ENCODE results near the gene FRG2C.
"Not testable (repeated sequence)": the region's sequence is repeated elsewhere in the genome, so short reads cannot be mapped to it uniquely, and the experiment has no call there.

FRG2C gene

DNA sequence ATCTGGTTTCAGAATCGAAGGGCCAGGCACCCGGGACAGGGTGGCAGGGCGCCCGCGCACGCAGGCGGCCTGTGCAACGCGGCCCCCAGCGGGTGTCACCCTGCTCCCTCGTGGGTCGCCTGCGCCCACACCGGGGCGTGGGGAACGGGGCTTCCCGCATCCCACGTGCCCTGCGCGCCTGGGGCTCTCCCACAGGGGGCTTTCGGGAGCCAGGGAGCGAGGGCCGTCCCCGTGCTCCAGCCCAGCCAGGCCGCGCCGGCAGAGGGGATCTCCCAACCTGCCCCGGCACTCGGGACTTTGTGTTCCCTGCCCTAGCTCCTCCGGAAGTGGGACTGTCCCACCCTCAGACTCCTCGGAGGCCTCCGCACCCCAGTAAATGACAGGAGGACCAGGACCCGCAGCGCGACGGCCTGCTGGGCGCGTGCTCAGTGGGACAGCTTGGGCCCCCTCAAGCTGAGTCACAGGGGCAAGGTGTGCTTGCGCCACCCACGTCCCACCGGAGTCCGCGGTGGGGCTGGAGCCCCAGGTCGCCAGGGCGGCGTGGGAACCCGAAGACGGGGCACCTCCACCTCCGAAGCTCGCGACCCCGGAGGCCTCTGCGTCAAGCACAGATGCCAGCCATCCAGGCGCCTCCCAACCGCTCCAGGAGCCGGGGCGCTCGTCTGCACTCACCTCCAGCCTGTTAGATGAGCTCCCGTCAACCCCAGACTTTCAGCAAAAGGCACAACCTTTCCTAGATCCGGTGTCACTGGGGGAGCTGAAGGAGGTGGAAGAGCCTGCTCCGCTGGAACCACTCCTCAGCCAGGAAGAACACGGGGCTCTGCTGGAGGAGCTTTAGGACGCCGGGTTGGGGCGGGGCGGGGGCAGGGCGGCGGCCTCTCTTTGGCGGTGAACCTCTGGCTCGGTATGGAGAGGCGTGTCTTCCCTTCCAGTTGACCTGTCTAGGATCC, 5.5 kb downstream of the FRG2C start:
- DNase-seq = not testable (repeated sequence)

DNA sequence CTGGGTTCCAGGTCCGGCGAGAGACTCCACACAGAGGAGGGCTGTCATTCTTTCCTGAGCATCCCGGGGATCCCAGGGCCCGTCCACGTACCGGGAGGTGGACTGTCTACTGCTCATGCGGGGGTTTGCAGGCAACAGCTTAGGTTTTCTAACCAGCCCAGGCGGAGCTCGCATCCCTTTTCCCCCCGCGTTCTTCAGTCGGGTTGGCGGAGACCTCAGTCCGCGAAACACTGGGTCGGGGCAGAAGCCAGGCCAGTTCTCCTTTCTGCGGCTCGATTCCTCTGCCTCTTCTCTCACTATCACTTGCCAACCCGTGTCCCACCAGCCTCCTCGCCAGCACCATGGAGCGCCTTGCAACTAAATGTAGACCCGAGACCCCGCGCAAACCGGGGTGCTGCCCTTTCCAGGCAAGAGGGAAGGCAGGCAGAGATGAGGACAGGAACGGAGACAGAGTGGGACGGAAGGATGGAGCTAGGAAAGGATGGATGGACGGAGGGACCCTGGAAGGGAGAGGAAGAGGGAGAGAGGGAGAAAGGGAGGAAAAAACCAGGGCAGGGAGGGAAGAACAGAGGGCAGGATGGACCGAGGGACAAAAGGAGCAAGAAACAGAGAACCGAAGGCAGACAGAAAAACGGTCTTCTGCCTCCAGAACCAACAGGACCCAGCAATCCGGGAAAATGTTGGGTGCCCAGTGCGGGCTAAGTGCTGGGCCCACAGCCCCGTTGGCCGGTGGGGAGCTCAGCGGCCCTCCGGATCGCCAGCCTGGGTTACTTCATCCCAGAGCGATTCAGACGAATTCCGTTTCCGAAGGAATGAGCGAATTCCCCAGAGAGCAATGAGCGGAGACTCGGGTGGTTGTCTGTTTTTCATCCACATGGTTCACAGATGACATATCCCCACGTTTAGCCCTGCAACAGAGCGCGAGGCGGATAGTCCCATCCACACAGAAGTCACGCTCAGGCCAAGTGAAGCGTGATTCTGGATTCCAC, 6.5 kb downstream of the FRG2C start:
- DNase-seq = not testable (repeated sequence)

DNA sequence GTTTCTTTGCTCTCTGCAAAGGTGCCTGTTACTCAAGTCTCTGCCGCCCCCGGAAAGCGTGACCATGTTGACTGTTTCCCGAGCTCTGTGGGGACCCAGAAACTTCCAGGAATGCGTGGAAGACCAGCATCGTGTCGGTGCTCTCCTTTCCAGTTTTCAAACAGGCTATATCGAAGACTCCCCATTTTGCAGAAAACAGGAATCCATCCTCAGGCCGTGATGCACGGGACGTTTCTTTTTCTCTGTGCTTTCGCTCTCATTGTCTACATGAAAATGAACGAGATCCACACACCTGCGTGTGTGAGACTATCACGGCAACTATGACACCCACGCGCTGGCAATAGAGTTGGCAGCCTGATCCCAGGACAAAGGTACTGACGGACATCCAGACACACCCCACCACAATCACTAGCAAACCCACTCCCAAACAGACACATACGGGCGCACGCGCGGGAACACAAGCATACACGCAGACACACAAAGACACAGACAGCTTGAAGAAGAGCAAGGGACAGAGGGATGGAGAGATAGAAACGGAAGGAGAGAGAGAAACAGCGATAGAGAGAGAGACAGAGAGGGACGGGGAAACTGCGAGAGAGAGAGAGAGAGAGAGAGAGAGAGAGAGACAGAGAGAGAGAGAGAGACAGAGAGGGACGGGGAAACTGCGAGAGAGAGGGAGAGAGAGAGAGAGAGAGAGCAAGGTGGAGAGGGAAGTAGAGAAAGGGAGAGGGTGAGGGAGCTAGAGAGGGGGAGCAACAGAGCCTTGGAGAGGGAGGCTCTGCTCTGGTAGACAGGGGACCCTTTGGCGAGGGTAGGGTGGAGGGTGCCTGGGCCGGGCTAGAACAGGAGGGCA, 7.4 kb downstream of the FRG2C start:
- not testable (repeated sequence) for DNase-seq

DNA sequence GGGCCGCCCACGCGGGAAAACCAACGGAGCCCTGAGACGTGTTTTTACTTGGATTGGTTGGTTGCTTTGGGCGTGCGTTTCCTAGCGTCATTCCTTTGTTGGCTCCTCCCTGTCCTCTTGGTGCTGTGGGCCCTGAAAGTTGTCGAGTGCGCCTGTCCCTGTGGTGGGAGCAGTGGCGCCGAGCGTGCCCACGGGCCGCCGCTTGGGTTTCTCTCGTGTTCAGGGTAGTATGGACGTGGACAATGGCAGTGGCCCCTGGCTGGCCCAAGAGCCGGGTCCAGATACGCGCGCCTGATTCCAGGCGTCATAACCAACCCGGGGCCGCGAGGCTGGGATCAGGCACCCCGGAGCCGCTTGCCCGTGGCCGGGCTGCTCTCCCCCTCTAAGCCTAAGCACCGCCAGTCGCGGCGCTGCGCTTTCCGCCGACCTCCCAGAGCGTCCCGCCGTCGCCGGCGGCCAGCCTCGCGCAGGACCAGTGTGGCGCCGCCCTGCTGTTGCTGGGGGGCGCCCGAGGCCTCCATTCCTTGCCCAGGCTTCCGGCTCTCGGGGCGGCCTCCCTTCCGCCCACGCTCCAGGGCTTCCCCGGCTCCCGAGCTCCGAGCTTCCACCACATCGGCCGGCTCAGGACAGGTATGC, 8.1 kb downstream of the FRG2C start:
- DNase-seq = not testable (repeated sequence)

DNA sequence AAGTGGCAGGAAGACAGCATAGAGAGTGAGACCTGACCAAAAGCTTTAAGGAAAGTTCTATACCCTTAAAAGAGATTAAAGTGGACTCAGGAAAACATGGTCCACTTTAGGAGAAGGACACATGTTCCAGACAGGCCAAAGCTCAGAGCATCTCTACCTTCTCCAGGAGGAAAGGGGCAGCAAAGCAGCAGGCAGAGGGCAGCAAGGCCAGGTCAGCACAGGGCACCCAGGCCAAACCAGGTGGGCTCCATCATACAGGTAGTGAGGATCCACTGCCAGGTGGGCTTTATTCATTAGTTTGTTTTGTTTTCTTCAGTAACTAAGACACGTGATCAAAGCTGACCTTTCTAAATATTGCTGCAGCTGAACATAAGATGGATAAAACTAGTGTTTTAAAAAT, 19.8 kb downstream of the FRG2C start:
- not testable (repeated sequence) for DNase-seq

DNA sequence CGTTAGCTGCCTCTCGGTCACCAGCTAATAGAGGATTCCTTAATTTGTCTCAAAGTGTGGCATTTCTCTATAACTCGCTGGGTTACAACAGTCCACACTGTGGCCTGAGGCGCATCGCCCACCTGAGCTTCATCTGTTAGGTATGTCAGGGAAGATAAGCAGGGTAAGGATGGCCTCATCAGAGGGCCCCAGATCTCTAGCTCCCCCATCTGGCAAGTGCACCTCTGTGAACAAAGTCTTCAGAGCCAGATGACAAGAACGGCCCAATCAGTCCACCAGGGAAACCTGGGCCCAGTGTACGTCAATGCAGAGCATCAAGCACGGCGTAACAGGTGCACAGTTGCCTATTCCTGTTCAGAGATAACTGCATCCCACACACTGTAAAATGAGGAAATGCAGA, 23.2 kb downstream of the FRG2C start:
- no peak for DNase-seq

DNA sequence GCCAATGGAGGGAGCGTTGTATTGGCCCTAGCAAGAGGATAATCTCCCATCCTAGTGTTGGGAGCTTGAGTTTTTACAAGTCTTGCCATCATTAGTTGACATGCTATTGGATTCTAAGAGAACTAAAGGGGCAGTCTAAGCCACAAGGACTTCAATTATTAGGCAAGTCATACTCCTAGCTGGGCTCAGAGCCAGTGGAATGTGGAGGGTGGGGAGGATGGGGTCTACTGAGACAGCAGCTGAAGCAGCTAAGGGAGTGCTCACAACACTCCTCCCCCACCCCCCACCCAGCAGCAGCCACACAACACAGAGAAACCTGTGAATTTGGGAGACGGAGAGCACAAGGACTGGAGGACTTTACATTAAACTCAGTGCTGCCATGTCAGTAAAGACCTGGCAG, 27.9 kb downstream of the FRG2C start:
- no peak for DNase-seq

Data from NCI-H69 (cell line).